WTC11 (cell line): ENCODE results near the gene CTNNA2. TPM values are rescaled to one million over a fixed set of nuclear protein-coding genes. Genes with fewer than 3 reads are reported as not detected.

Source experiments
- ATAC-seq: fragments of 200-7000 bp; cut with Tn5 transposase; 2 replicates; pipeline ENCODE4 v1.10.0; 2021; ENCODE audit warnings: mild to moderate bottlenecking, moderate library complexity
- CTCF ChIA-PET: fragments of 300-600 bp; sonication (Branson Sonifier 250); formaldehyde crosslinking; loops from one replicate; lab custom pipeline; 2021; ENCODE audit warnings: antibody characterized with exemption; lab: Charles Lee
- POLR2A ChIA-PET: fragments of 350-600 bp; sonication (Branson Sonifier 250); formaldehyde crosslinking; loops from one replicate; lab custom pipeline; 2021; ENCODE audit warnings: antibody characterized with exemption; lab: Charles Lee
- DNase-seq: peaks from one replicate; pipeline ENCODE4 v3.0.0; 2021; ENCODE audit warnings: low spot score
- H3K27ac Mint-ChIP-seq: 2 replicates; pipeline ENCODE4 v1.8.0; 2021; ENCODE audit warnings: mixed read lengths
- H3K27me3 Mint-ChIP-seq: 2 replicates; pipeline ENCODE4 v1.8.0; 2021; ENCODE audit warnings: low read depth, mild to moderate bottlenecking, moderate library complexity, mixed read lengths
- H3K36me3 Mint-ChIP-seq: 2 replicates; pipeline ENCODE4 v1.8.0; 2021; ENCODE audit warnings: mixed read lengths
- H3K4me1 Mint-ChIP-seq: 2 replicates; pipeline ENCODE4 v1.8.0; 2022; ENCODE audit warnings: mixed read lengths
- H3K4me3 Mint-ChIP-seq: 2 replicates; pipeline ENCODE4 v1.8.0; 2021; ENCODE audit warnings: mild to moderate bottlenecking, moderate library complexity, mixed read lengths
- H3K9me3 Mint-ChIP-seq: 2 replicates; pipeline ENCODE4 v1.8.0; 2021; ENCODE audit warnings: mixed read lengths
- CBFB ChIP-seq: sonication (generic); formaldehyde crosslinking; IDR thresholded peaks from 2 replicates; pipeline ENCODE4 v1.8.1; 2022; ENCODE audit warnings: mild to moderate bottlenecking, low read depth, missing genetic modification reagents
- FOXJ3 ChIP-seq: sonication (generic); formaldehyde crosslinking; IDR thresholded peaks from 2 replicates; pipeline ENCODE4 v1.9.0; 2021; ENCODE audit warnings: missing genetic modification reagents, mild to moderate bottlenecking, borderline replicate concordance
- HMGA2 ChIP-seq: fragments of 250-450 bp; sonication (Bioruptor Pico); IDR thresholded peaks from 2 replicates; pipeline ENCODE4 v1.4.0; 2021; ENCODE audit warnings: mild to moderate bottlenecking, moderate library complexity
- KAT7 ChIP-seq: sonication (generic); formaldehyde crosslinking; IDR thresholded peaks from 2 replicates; pipeline ENCODE4 v1.8.1; 2023; ENCODE audit warnings: missing genetic modification reagents, mild to moderate bottlenecking, borderline replicate concordance
- NFATC4 ChIP-seq: fragments of 250-450 bp; sonication (Bioruptor Pico); IDR thresholded peaks from 2 replicates; pipeline ENCODE4 v1.9.0; 2021; ENCODE audit warnings: mild to moderate bottlenecking
- SMAD3 ChIP-seq: sonication (generic); formaldehyde crosslinking; IDR thresholded peaks from 2 replicates; pipeline ENCODE4 v1.8.0; 2022; ENCODE audit warnings: missing genetic modification reagents, mild to moderate bottlenecking, borderline replicate concordance
- TP53 ChIP-seq: sonication (generic); formaldehyde crosslinking; IDR thresholded peaks from 2 replicates; pipeline ENCODE4 v1.8.1; 2023; ENCODE audit warnings: mild to moderate bottlenecking, missing genetic modification reagents
- ZNF416 ChIP-seq: fragments of 250-450 bp; sonication (Bioruptor Pico); IDR thresholded peaks from 2 replicates; pipeline ENCODE4 v1.9.0; 2021; ENCODE audit warnings: mild to moderate bottlenecking, inconsistent platforms
- ZNF671 ChIP-seq: fragments of 250-450 bp; sonication (Bioruptor Pico); IDR thresholded peaks from 2 replicates; pipeline ENCODE4 v1.8.0; 2021; ENCODE audit warnings: mild to moderate bottlenecking
- total RNA-seq: library from RNA; stranded (reverse); gene quantifications from 3 replicates; pipeline ENCODE4 v1.2.3, GENCODE V29; 2021
- TF ChIP-seq, protein P1 (sequence below): sonication (generic); formaldehyde crosslinking; IDR thresholded peaks from 2 replicates; pipeline ENCODE4 v1.8.1; 2022; ENCODE audit warnings: mild to moderate bottlenecking, missing genetic modification reagents, moderate library complexity, borderline replicate concordance
- TF ChIP-seq, protein P2 (sequence below): sonication (generic); formaldehyde crosslinking; IDR thresholded peaks from 2 replicates; pipeline ENCODE4 v1.8.0; 2022; ENCODE audit warnings: mild to moderate bottlenecking, missing genetic modification reagents
- TF ChIP-seq, protein P3 (sequence below): sonication (generic); formaldehyde crosslinking; IDR thresholded peaks from 2 replicates; pipeline ENCODE4 v1.8.0; 2022; ENCODE audit warnings: missing genetic modification reagents

CTNNA2 gene
- total RNA-seq, 1 experiment from 2014 or later: 3.8 TPM

DNA sequence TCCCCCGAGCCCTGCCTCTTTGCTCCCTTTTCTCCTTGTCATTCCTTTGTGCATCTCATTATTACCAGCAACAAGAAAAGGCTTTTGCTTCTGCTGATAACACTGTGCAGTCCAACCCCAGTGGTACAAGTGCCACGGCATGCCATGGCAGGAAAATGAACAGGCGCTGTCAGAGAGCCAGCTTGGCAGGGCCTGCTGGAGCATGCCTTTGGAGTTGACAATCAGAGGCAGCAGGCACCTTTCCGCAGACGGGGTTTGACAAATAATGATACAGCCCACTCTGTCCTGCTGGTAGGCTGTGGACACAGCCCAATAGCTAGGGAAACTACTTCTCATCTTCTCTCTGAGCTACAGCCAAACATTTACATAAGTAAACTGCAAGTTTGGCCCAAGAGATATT, 1035.6 kb downstream of the CTNNA2 start:
- peak; percentile 36; the same call in 1 of the 2 replicates for ATAC-seq
- Mint-ChIP-seq H3K27ac (peak overlapping the region; percentile 19; the same call in 1 of the 2 replicates), H3K27me3 (no peaks in the 10 kb centered on the region; the same call in 1 of the 2 replicates), H3K4me1 (peaks cover 34% of the 10 kb centered on the region), H3K4me3 (no peak overlapping the region), H3K9me3 (peaks cover 20% of the 10 kb centered on the region), H3K36me3 (no peaks in the 10 kb centered on the region)
- CTCF ChIA-PET: no interaction called here
- no peak for DNase-seq
- TF ChIP-seq KAT7 (CRISPR knock-in tag): no peak
- TF ChIP-seq, all 79 proteins: peak for 0
- POLR2A ChIA-PET: no interaction called here

DNA sequence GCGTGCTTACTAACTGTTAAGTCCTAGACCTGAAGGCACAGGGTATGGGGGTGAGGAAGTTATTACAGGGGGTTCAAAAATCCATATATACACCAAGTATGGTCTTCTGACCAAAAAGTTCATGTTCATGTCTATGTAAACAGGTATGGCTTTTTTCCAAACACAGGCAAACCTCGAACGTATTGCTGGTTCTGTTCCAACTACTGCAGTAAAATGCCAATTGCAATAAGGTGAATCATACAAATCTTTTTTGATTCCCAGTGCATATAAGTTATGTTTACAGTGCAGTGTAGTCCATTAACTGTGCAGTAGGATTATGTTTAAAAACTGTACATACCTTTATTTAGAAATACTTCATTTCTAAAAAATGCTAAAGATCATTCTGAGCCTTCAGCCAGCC, 1037.0 kb downstream of the CTNNA2 start:
- Mint-ChIP-seq H3K27me3 (no peaks in the 10 kb centered on the region; the same call in 1 of the 2 replicates), H3K4me3 (no peak overlapping the region)
- CTCF ChIA-PET: no interaction called here

DNA sequence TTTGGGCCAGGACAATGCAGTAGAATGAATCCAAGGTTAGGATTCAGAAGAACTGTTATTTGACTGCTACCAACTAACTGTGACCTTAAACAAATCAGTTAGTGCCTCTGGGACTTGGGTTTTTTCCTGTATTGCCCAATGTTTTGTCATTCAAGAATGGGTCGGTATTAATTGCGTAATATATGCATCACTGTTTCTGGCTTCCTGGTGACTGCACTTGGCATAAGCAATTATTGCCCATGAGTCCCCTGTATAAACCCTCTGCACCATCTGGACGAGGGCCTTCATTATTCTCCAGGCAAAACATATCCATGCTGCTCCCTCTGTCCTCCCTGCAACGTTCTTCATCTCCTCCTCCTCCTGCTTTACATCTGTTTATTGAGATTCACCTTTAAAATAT, 1047.5 kb downstream of the CTNNA2 start:
- 0 out of 2 replicates have a peak, but pooled peaks cover 2% of the 10 kb centered on the region for H3K4me1 Mint-ChIP-seq
- CTCF ChIA-PET: no interaction called here
- no peaks in the 10 kb centered on the region for H3K27me3 Mint-ChIP-seq
- H3K27ac Mint-ChIP-seq: no peak overlapping the region
- DNase-seq: no peak
- no peak for TF ChIP-seq NFATC4 (CRISPR knock-in tag)
- no peaks in the 10 kb centered on the region for H3K36me3 Mint-ChIP-seq
- no peak for ATAC-seq
- no peaks in the 10 kb centered on the region for H3K9me3 Mint-ChIP-seq
- POLR2A ChIA-PET: no interaction called here
- no peak overlapping the region for H3K4me3 Mint-ChIP-seq

More for the DNA sequence above, 1037.0 kb downstream of the CTNNA2 start:
- no peak for TF ChIP-seq ZNF416 (CRISPR knock-in tag)
- TF ChIP-seq CBFB (CRISPR knock-in tag): no peak
- TF ChIP-seq ZNF671 (CRISPR knock-in tag): no peak
- TF ChIP-seq SMAD3 (CRISPR knock-in tag): no peak
- no peak for TF ChIP-seq KAT7 (CRISPR knock-in tag)
- TF ChIP-seq, protein P1, sequence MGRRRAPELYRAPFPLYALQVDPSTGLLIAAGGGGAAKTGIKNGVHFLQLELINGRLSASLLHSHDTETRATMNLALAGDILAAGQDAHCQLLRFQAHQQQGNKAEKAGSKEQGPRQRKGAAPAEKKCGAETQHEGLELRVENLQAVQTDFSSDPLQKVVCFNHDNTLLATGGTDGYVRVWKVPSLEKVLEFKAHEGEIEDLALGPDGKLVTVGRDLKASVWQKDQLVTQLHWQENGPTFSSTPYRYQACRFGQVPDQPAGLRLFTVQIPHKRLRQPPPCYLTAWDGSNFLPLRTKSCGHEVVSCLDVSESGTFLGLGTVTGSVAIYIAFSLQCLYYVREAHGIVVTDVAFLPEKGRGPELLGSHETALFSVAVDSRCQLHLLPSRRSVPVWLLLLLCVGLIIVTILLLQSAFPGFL (CRISPR knock-in tag): no peak
- no peak for TF ChIP-seq FOXJ3 (CRISPR knock-in tag)
- TF ChIP-seq HMGA2 (CRISPR knock-in tag): no peak
- TF ChIP-seq, protein P2, sequence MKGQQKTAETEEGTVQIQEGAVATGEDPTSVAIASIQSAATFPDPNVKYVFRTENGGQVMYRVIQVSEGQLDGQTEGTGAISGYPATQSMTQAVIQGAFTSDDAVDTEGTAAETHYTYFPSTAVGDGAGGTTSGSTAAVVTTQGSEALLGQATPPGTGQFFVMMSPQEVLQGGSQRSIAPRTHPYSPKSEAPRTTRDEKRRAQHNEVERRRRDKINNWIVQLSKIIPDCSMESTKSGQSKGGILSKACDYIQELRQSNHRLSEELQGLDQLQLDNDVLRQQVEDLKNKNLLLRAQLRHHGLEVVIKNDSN (CRISPR knock-in tag): no peak
- no peak for TF ChIP-seq TP53 (CRISPR knock-in tag)
- TF ChIP-seq, protein P3, sequence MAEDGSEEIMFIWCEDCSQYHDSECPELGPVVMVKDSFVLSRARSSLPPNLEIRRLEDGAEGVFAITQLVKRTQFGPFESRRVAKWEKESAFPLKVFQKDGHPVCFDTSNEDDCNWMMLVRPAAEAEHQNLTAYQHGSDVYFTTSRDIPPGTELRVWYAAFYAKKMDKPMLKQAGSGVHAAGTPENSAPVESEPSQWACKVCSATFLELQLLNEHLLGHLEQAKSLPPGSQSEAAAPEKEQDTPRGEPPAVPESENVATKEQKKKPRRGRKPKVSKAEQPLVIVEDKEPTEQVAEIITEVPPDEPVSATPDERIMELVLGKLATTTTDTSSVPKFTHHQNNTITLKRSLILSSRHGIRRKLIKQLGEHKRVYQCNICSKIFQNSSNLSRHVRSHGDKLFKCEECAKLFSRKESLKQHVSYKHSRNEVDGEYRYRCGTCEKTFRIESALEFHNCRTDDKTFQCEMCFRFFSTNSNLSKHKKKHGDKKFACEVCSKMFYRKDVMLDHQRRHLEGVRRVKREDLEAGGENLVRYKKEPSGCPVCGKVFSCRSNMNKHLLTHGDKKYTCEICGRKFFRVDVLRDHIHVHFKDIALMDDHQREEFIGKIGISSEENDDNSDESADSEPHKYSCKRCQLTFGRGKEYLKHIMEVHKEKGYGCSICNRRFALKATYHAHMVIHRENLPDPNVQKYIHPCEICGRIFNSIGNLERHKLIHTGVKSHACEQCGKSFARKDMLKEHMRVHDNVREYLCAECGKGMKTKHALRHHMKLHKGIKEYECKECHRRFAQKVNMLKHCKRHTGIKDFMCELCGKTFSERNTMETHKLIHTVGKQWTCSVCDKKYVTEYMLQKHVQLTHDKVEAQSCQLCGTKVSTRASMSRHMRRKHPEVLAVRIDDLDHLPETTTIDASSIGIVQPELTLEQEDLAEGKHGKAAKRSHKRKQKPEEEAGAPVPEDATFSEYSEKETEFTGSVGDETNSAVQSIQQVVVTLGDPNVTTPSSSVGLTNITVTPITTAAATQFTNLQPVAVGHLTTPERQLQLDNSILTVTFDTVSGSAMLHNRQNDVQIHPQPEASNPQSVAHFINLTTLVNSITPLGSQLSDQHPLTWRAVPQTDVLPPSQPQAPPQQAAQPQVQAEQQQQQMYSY: no peak
- ATAC-seq (no peak), DNase-seq (no peak)
- H3K27ac Mint-ChIP-seq: no peak overlapping the region
- POLR2A ChIA-PET: no interaction called here
- H3K4me1 Mint-ChIP-seq: peaks cover 34% of the 10 kb centered on the region
- H3K9me3 Mint-ChIP-seq: peaks cover 9% of the 10 kb centered on the region
- no peaks in the 10 kb centered on the region for H3K36me3 Mint-ChIP-seq

DNA sequence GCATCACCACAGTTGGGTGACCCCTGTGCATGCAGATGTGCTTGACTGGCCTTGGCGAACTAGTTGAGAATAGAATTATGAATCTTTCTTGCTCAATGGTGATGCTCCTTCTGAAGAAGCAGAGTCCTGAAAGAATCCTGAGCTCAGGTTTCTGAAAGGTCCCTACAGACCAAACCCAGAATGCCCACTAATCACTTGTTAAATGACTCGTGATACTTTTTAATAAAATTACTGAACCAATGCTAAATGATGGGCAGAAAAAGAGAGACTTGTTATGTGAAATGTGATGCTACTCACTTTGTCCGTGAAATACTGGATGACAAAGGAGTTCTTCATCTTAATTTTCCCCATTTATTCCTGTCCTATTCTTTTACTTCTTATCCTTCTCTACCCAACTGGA, 1055.2 kb downstream of the CTNNA2 start:
- DNase-seq (no peak), ATAC-seq (no peak)
- Mint-ChIP-seq H3K27me3 (no peaks in the 10 kb centered on the region), H3K9me3 (no peaks in the 10 kb centered on the region), H3K4me1 (0 out of 2 replicates have a peak, but pooled peaks cover 2% of the 10 kb centered on the region), H3K36me3 (no peaks in the 10 kb centered on the region), H3K27ac (no peak overlapping the region), H3K4me3 (no peak overlapping the region)
- ChIA-PET POLR2A (no interaction called here), CTCF (no interaction called here)
- TF ChIP-seq ZNF671 (CRISPR knock-in tag): no peak
